Stomach (tissue), 8 donors: Measurements from ENCODE around the gene LOC128125822.
"Not testable (repeated sequence)": the region's sequence is repeated elsewhere in the genome, so short reads cannot be mapped to it uniquely, and the experiment has no call there.

Source experiments
- DNase-seq, 2 donors: peaks; one replicate each; pipeline versions ENCODE4 v3.0.0 to v3.0.0-alpha.2; 2013 to 2019
- H3K27ac ChIP-seq, 5 donors: fragments of 200-600 bp in 4 of 5; sonication (generic) in 4 of 5; one replicate each; pipeline ENCODE4 v1.5.1; 2013 to 2019; ENCODE audit warnings: mild to moderate bottlenecking in 1 of 5, moderate library complexity in 1 of 5
- H3K27me3 ChIP-seq, 3 donors: fragments of 200-600 bp; sonication (generic); one replicate each; pipeline ENCODE4 v1.5.1; 2017 to 2019; ENCODE audit warnings: mixed run types in 1 of 3
- H3K36me3 ChIP-seq, 4 donors: fragments of 200-600 bp; sonication (generic); 1 replicate in 3 of 4; 2 replicates in 1 of 4; pipeline ENCODE4 v1.5.1; 2016 to 2019
- H3K4me1 ChIP-seq, 4 donors: fragments of 200-600 bp; sonication (generic); one replicate each; pipeline ENCODE4 v1.5.1; 2016 to 2019
- H3K4me3 ChIP-seq, 4 donors: fragments of 200-600 bp; sonication (generic) in 3 of 4; one replicate each; pipeline ENCODE4 v1.5.1; 2016 to 2019; ENCODE audit warnings: mild to moderate bottlenecking in 1 of 4
- H3K9me3 ChIP-seq, 4 donors: fragments of 200-600 bp; sonication (generic); one replicate each; pipeline ENCODE4 v1.5.1; 2016 to 2019
- EP300 ChIP-seq: sonication (generic); formaldehyde crosslinking; IDR thresholded peaks from one replicate; pipeline ENCODE4 v1.6.1; 2017; ENCODE audit warnings: antibody characterized with exemption
- POLR2A ChIP-seq, 4 donors: fragments of 450-650 bp; IDR thresholded peaks; one replicate each; pipeline ENCODE4 v1.6.1; 2016; ENCODE audit warnings: antibody characterized with exemption in 4 of 4, control low read depth in 2 of 4, mild to moderate bottlenecking in 1 of 4, moderate library complexity in 1 of 4
- POLR2AphosphoS5 ChIP-seq, 3 donors: sonication (generic); formaldehyde crosslinking; IDR thresholded peaks; one replicate each; pipeline ENCODE4 v1.6.1; 2016; ENCODE audit warnings: antibody characterized with exemption in 3 of 3
- WGBS, 5 donors: extraction: QIAGEN DNeasy Blood & Tissue Kit in 3 of 5; methylation state at CpG; one replicate each; pipeline versions ENCODE4 v1.1.5 to v1.1.7; 2013 to 2018; 5-methylcytosine and 5-hydroxymethylcytosine counted together
- intact Hi-C: fragments of 100-400 bp; cut with DNase I; formaldehyde crosslinking; loops from one replicate; pipeline ENCODE4 v1.15.1; 2023; ENCODE audit warnings: low total_unique reads
- TF ChIP-seq, protein P1 (sequence below), 7 experiments: fragments of 450-650 bp in 4 of 7; fragments of 200-600 bp in 3 of 7; sonication (generic) in 3 of 7; IDR thresholded peaks; one replicate each; pipeline ENCODE4 v1.5.1; 2016 to 2019; ENCODE audit warnings: antibody characterized with exemption in 7 of 7, control low read depth in 2 of 7, mild to moderate bottlenecking in 1 of 7
- donor health status: healthy with polysubstance abuse.
- donor health status: Bipolar disorder and iron deficiency.
- donor health status: healthy.

Gene LOC128125822

GRCh38 chr6:63582579-63583231 is 10.4 kb downstream of the LOC128125822 start:
- intact Hi-C loops: no loop called here
- Histone ChIP-seq H3K27me3 (no peaks in the 10 kb centered on the region), H3K4me3 (no peak overlapping the region), H3K4me1 (peaks cover 0 to 8% (median 1%) of the 10 kb centered on the region in 4 donors), H3K27ac (no peak overlapping the region), H3K9me3 (no peaks in the 10 kb centered on the region), H3K36me3 (peaks cover 28 to 61% (median 51%) of the 10 kb centered on the region in 4 donors)
- 85 to 98% (median 96%) methylated on average over 4 of the region's 4 CpGs for WGBS, 5 donors
- DNase-seq: no peak
- no peak for TF ChIP-seq POLR2A (IDR thresholded peaks at IDR 0.05)
- TF ChIP-seq POLR2AphosphoS5 (IDR thresholded peaks at IDR 0.05): peak in 1 of 3 donors; percentile 43

GRCh38 chr6:63584125-63584514 is 11.8 kb downstream of the LOC128125822 start:
- Histone ChIP-seq H3K4me1 (no peaks in the 10 kb centered on the region), H3K27ac (no peak overlapping the region), H3K36me3 (peaks cover 18 to 47% (median 37%) of the 10 kb centered on the region in 4 donors), H3K9me3 (no peaks in the 10 kb centered on the region), H3K4me3 (no peak overlapping the region), H3K27me3 (no peaks in the 10 kb centered on the region)
- no peak for DNase-seq
- 69 to 79% (median 76%) methylated on average over 4 of the region's 4 CpGs for WGBS, 5 donors
- TF ChIP-seq POLR2AphosphoS5 (IDR thresholded peaks at IDR 0.05) (no peak), EP300 (no peak), POLR2A (IDR thresholded peaks at IDR 0.05) (no peak)
- TF ChIP-seq, protein P1, sequence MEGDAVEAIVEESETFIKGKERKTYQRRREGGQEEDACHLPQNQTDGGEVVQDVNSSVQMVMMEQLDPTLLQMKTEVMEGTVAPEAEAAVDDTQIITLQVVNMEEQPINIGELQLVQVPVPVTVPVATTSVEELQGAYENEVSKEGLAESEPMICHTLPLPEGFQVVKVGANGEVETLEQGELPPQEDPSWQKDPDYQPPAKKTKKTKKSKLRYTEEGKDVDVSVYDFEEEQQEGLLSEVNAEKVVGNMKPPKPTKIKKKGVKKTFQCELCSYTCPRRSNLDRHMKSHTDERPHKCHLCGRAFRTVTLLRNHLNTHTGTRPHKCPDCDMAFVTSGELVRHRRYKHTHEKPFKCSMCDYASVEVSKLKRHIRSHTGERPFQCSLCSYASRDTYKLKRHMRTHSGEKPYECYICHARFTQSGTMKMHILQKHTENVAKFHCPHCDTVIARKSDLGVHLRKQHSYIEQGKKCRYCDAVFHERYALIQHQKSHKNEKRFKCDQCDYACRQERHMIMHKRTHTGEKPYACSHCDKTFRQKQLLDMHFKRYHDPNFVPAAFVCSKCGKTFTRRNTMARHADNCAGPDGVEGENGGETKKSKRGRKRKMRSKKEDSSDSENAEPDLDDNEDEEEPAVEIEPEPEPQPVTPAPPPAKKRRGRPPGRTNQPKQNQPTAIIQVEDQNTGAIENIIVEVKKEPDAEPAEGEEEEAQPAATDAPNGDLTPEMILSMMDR (IDR thresholded peaks at IDR 0.05): no peak
- intact Hi-C loops: no loop called here

DNA sequence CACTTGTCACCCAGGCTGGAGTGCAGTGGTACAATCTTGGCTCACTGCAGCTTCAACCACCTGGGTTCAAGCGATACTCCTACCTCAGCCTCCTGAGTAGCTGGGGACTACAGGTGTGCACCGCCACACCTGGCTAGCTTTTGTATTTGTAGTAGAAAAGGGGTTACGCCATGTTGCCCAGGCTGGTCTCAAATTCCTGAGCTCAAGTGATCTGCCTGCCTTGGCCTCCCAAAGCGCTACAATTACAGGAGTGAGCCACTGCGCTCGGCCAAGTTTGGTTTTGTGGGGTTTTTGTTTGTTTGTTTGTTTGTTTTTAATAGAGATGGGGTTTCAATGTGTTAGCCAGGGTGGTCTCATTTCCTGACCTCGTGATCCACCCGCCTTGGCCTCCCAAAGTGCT is 12.3 kb downstream of the LOC128125822 start:
- no peak for DNase-seq
- TF ChIP-seq, protein P1 (IDR thresholded peaks at IDR 0.05): no peak
- TF ChIP-seq POLR2A (IDR thresholded peaks at IDR 0.05): no peak
- no peak for TF ChIP-seq EP300
- no peak for TF ChIP-seq POLR2AphosphoS5 (IDR thresholded peaks at IDR 0.05)
- Histone ChIP-seq H3K4me1 (no peaks in the 10 kb centered on the region), H3K9me3 (no peaks in the 10 kb centered on the region), H3K27ac (no peak overlapping the region), H3K4me3 (no peak overlapping the region), H3K36me3 (peaks cover 13 to 43% (median 32%) of the 10 kb centered on the region in 4 donors), H3K27me3 (no peaks in the 10 kb centered on the region)
- WGBS, 5 donors: 90 to 99% (median 95%) methylated on average over 8 of the region's 8 CpGs
- intact Hi-C loops: no loop called here

- WGBS, 5 donors: 78 to 89% (median 83%) methylated on average over 2 of the region's 2 CpGs
These were observed 13.4 kb downstream of the LOC128125822 start for GRCh38 chr6:63585652-63586051.

GRCh38 chr6:63589952-63590411 is 17.7 kb downstream of the LOC128125822 start:
- no peak overlapping the region for H3K27ac ChIP-seq
- no peak overlapping the region for H3K4me3 ChIP-seq
- no peaks in the 10 kb centered on the region for H3K27me3 ChIP-seq
- H3K4me1 ChIP-seq: no peaks in the 10 kb centered on the region
- 70 to 83% (median 77%) methylated on average over 2 of the region's 2 CpGs for WGBS, 5 donors
- intact Hi-C loops: no loop called here
- DNase-seq: no peak
- TF ChIP-seq POLR2AphosphoS5 (IDR thresholded peaks at IDR 0.05) (no peak), EP300 (no peak), POLR2A (IDR thresholded peaks at IDR 0.05) (no peak)
- TF ChIP-seq, protein P1 (IDR thresholded peaks at IDR 0.05): no peak
- H3K9me3 ChIP-seq: no peaks in the 10 kb centered on the region
- H3K36me3 ChIP-seq: no peaks in the 10 kb centered on the region

More at GRCh38 chr6:63585652-63586051, 13.4 kb downstream of the LOC128125822 start:
- H3K27ac ChIP-seq, H3K9me3 ChIP-seq, intact Hi-C loops, DNase-seq, H3K4me3 ChIP-seq, H3K4me1 ChIP-seq, H3K27me3 ChIP-seq: not testable (repeated sequence)
- H3K36me3 ChIP-seq: peaks cover 3 to 32% (median 21%) of the 10 kb centered on the region in 4 donors
